Kidney (tissue), 14 donors: ENCODE data around the gene CYS1. TPM values are rescaled to one million over a fixed set of nuclear protein-coding genes. Genes with fewer than 3 reads are reported as not detected.

Experiments used
- DNase-seq, 5 donors: peaks; one replicate each; pipeline ENCODE4 v3.0.0-alpha.2; 2013 to 2020
- FAIRE-seq: peaks from 2 replicates; lab custom pipeline; 2012; peaks lifted over from hg19 to GRCh38; lab: Jason Lieb, UNC
- H3K27ac ChIP-seq, 2 donors: one replicate each; pipeline ENCODE4 v1.7.0; 2013; ENCODE audit warnings: low read depth in 2 of 2, low read length in 2 of 2, inconsistent platforms in 1 of 2
- H3K27me3 ChIP-seq: one replicate; pipeline ENCODE4 v1.7.1; 2013; ENCODE audit warnings: low read length, inconsistent platforms; ENCODE audit not compliant: control insufficient read depth, insufficient read depth
- H3K36me3 ChIP-seq, 3 donors: one replicate each; pipeline versions ENCODE4 v1.7.0 to v1.7.1; 2013; ENCODE audit warnings: low read length in 3 of 3, control low read depth in 1 of 3, inconsistent platforms in 1 of 3; ENCODE audit not compliant: insufficient read depth in 3 of 3, control insufficient read depth in 2 of 3
- H3K4me1 ChIP-seq, 3 donors: one replicate each; pipeline versions ENCODE4 v1.7.0 to v1.7.1; 2013; ENCODE audit warnings: low read length in 3 of 3, inconsistent platforms in 1 of 3, low read depth in 1 of 3; ENCODE audit not compliant: control insufficient read depth in 2 of 3, insufficient read depth in 2 of 3
- H3K4me3 ChIP-seq, 3 donors: one replicate each; pipeline versions ENCODE4 v1.7.0 to v1.8.1; 2013; ENCODE audit warnings: low read length in 3 of 3, control low read depth in 1 of 3, inconsistent platforms in 1 of 3
- H3K9ac ChIP-seq, 3 donors: one replicate each; pipeline versions ENCODE4 v1.7.0 to v1.7.1; 2013; ENCODE audit warnings: low read length in 3 of 3, control low read depth in 1 of 3, inconsistent platforms in 1 of 3
- H3K9me3 ChIP-seq, 3 donors: one replicate each; pipeline versions ENCODE4 v1.7.0 to v1.7.1; 2013; ENCODE audit warnings: low read length in 3 of 3, control low read depth in 1 of 3, inconsistent platforms in 1 of 3; ENCODE audit not compliant: control insufficient read depth in 2 of 3, insufficient read depth in 1 of 3
- intact Hi-C: fragments of 100-400 bp; cut with DNase I; formaldehyde crosslinking; loops from one replicate; pipeline ENCODE4 v1.11.1; 2022
- polyA plus RNA-seq: library from polyadenylated mRNA; stranded (reverse); fragments of 350-450 nt; fragmentation: Illumina TruSeq; extraction: RNeasy Lipid Tissue Mini Kit (QIAGEN cat#74804); gene quantifications from one replicate; pipeline ENCODE4 v1.2.3, GENCODE V29; 2014; ENCODE audit warnings: low read depth, low replicate concordance; ENCODE audit not compliant: insufficient read depth
- total RNA-seq: library from RNA; stranded (reverse); fragmentation: NEBNext Ultra II Directional; extraction: Animal tissue kit (Norgen Biotek cat#: 25700); gene quantifications from one replicate; pipeline ENCODE4 v1.2.1, GENCODE V29; 2021
- TF ChIP-seq, protein P1 (sequence below): IDR thresholded peaks from 3 replicates; pipeline ENCODE4 v1.5.1; 2012; ENCODE audit warnings: mild to moderate bottlenecking, moderate library complexity, borderline replicate concordance; ENCODE audit not compliant: insufficient read depth; ENCODE audit errors: extremely low read depth
- donor health status: control.
- donor health status: control.
- donor health status: control.
- donor health status: control.
- donor health status: control.
- donor health status: DM: yes; HTN: yes; CAD: no.
- donor health status: Normal renal cell carcinoma (clear cell type).

The CYS1 gene
- total and polyA plus RNA-seq, 2 donors from 2014 or later, result 245 to 276 TPM

DNA sequence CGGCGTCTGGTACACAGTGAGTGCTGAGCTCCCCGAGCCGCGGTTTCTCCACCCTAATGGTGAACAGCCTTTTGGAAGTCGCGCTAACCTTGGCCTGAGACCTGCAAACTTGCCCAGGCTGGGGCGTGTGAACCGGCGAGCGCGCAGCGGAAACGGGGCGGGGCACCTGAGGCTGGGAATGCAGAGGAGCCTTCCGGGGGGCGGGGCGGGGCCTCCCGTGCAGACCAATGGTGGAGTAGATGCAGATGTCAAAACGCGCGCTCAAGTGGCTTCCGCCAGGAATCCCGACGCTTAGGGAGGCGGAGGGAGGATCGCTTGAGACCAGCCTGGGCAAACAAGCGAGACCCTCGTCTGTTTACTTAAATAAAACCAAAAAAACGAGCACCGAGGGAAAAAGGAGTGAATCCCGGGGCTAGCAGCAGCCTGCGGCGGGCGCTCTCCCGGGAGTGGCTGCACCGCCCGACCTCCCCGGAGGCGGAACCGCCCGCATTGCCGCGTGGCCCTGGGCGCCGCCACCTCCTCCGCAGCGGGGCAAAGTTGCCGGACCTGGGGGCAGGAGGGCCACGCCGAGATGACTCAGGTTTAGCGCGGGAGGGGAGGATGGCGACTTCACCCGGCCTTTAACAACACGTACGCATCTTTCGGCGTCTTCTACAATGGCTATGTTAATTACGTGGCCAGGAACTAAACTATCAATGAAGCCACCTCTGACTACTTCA, 40.1 kb upstream of the CYS1 start:
- DNase-seq (peak; percentile 95 to 98 (median 97)), FAIRE-seq (no peak)
- H3K4me3 ChIP-seq, result peak overlapping the region; percentile 68 to 88 (median 81)
- peaks cover 3 to 15% (median 4%) of the 10 kb centered on the region in 3 donors for H3K4me1 ChIP-seq
- intact Hi-C loops, result no loop called here
- H3K36me3 ChIP-seq, result no peaks in the 10 kb centered on the region
- TF ChIP-seq, protein P1, sequence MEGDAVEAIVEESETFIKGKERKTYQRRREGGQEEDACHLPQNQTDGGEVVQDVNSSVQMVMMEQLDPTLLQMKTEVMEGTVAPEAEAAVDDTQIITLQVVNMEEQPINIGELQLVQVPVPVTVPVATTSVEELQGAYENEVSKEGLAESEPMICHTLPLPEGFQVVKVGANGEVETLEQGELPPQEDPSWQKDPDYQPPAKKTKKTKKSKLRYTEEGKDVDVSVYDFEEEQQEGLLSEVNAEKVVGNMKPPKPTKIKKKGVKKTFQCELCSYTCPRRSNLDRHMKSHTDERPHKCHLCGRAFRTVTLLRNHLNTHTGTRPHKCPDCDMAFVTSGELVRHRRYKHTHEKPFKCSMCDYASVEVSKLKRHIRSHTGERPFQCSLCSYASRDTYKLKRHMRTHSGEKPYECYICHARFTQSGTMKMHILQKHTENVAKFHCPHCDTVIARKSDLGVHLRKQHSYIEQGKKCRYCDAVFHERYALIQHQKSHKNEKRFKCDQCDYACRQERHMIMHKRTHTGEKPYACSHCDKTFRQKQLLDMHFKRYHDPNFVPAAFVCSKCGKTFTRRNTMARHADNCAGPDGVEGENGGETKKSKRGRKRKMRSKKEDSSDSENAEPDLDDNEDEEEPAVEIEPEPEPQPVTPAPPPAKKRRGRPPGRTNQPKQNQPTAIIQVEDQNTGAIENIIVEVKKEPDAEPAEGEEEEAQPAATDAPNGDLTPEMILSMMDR, result no peak
- H3K27me3 ChIP-seq, result no peaks in the 10 kb centered on the region
- peak overlapping the region; percentile 78 to 80 for H3K27ac ChIP-seq
- H3K9me3 ChIP-seq, result no peaks in the 10 kb centered on the region
- peak overlapping the region; percentile 17 to 67 (median 66) for H3K9ac ChIP-seq

DNA sequence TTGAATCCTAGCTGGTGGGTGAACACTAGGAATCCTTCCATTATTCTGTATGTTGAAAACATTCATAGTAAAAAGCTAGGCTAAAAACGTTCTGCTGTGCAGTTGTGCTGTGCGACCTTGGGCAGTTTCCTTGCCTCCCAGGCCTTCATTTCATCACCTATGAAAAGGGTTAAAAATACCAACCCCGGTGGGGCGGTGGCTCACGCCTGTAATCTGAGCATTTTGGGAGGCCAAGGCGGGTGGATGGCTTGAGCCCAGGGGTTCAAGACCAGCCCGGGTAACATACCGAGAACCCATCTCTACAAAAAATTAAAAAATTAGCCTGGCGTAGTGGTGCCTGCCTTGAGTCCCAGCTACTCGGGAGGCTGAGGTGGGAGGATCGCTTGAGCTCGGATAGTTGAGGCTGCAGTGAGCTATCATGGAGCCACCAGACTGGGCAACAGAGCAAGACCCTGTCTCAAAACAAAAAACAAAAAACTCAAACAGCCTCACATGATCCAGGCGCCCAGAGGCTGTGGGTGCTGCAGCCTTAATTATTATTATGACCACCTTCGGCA, 39.5 kb upstream of the CYS1 start:
- intact Hi-C loops, result no loop called here
- no peaks in the 10 kb centered on the region for H3K36me3 ChIP-seq
- no peaks in the 10 kb centered on the region for H3K9me3 ChIP-seq
- DNase-seq (no peak), FAIRE-seq (no peak)
- peak overlapping the region; percentile 28 to 81 (median 68) for H3K4me3 ChIP-seq
- TF ChIP-seq, protein P1, result no peak
- peak overlapping the region; percentile 55 to 80 for H3K27ac ChIP-seq
- H3K4me1 ChIP-seq, result peaks cover under 1 to 15% (median 4%) of the 10 kb centered on the region in 3 donors
- H3K27me3 ChIP-seq, result no peaks in the 10 kb centered on the region
- peak overlapping the region in 2 of 3 donors; percentile 26 for H3K9ac ChIP-seq

DNA sequence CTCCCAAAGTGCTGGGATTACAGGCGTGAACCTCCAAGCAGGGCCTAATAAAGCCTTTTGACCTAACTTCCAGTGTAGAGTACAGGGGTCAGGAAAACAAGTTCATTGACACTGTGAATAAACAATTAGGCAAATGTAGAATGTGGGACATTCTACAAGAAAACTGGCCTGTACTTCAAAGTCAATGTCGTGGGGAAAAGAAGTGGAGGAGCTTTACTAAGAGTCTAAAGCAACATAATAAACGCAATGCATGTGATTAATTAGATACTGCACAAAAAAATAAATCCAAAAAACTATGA, 38.8 kb upstream of the CYS1 start:
- no peak overlapping the region for H3K4me3 ChIP-seq
- H3K27ac ChIP-seq, result no peak overlapping the region
- no peaks in the 10 kb centered on the region for H3K36me3 ChIP-seq
- H3K9me3 ChIP-seq, result no peaks in the 10 kb centered on the region
- intact Hi-C loops, result no loop called here
- no peak for DNase-seq
- H3K27me3 ChIP-seq, result no peaks in the 10 kb centered on the region
- peaks cover 0 to 15% (median 4%) of the 10 kb centered on the region in 3 donors for H3K4me1 ChIP-seq
- no peak for FAIRE-seq
- TF ChIP-seq, protein P1, result no peak
- no peak overlapping the region for H3K9ac ChIP-seq
